ENCODE measurements around the gene ZMYND8.

Gene ZMYND8

GRCh38 chr20:47238780-47239718 lies 117.5 kb downstream of the ZMYND8 start:
- Mint-ChIP-seq H3K27me3 (no peaks in the 10 kb centered on the region), H3K4me3 (no peak overlapping the region), H3K4me1 (peaks cover 0 to 4% of the 10 kb centered on the region in 2 donors), H3K9me3 (no peaks in the 10 kb centered on the region), H3K27ac (no peak overlapping the region), H3K36me3 (peaks cover 41 to 57% of the 10 kb centered on the region in 2 donors)
- ATAC-seq (replicated peaks) (no peak), DNase-seq (no peak)

- no peaks in the 10 kb centered on the region for H3K27me3 Mint-ChIP-seq
- DNase-seq (no peak), ATAC-seq (replicated peaks) (no peak)
- H3K27ac Mint-ChIP-seq, result peak overlapping the region; percentile 77
- H3K36me3 Mint-ChIP-seq, result peaks cover 42 to 56% of the 10 kb centered on the region in 2 donors
- no peak overlapping the region for H3K4me3 Mint-ChIP-seq
- H3K9me3 Mint-ChIP-seq, result no peaks in the 10 kb centered on the region
- no peaks in the 10 kb centered on the region for H3K4me1 Mint-ChIP-seq
Measured at GRCh38 chr20:47237715-47238114, 118.8 kb downstream of the ZMYND8 start.

GRCh38 chr20:47236639-47236900 lies 119.9 kb downstream of the ZMYND8 start:
- no peak overlapping the region for H3K4me3 Mint-ChIP-seq
- no peaks in the 10 kb centered on the region for H3K4me1 Mint-ChIP-seq
- H3K27ac Mint-ChIP-seq, result no peak overlapping the region
- ATAC-seq (replicated peaks) (no peak), DNase-seq (no peak)
- no peaks in the 10 kb centered on the region for H3K9me3 Mint-ChIP-seq
- no peaks in the 10 kb centered on the region for H3K27me3 Mint-ChIP-seq
- H3K36me3 Mint-ChIP-seq, result peaks cover 43 to 59% of the 10 kb centered on the region in 2 donors

GRCh38 chr20:47235853-47236638 lies 120.5 kb downstream of the ZMYND8 start:
- H3K27ac Mint-ChIP-seq, result no peak overlapping the region

DNA sequence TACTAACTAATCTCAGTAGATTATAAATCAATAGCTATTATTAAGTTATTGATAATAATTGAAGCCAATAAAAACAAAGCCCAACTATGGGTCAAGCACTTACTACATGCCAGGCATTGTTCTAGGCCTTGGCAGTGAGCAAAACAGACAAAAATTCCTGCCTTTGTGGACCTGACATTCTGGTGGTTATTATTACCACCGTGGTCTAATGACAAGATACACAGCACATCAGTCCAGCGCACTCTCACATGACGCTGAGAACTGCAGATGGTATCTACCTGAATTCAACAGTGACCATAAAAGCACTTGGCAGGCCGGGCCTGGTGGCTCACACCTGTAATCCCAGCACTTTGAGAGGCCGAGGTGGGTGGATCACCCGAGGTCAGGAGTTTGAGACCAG lies 121.4 kb downstream of the ZMYND8 start:
- H3K4me3 Mint-ChIP-seq, result no peak overlapping the region
- no peaks in the 10 kb centered on the region for H3K27me3 Mint-ChIP-seq
- H3K36me3 Mint-ChIP-seq, result peaks cover 46 to 66% of the 10 kb centered on the region in 2 donors
- no peaks in the 10 kb centered on the region for H3K4me1 Mint-ChIP-seq
- H3K9me3 Mint-ChIP-seq, result no peaks in the 10 kb centered on the region
- DNase-seq (no peak), ATAC-seq (replicated peaks) (no peak)
- H3K27ac Mint-ChIP-seq, result no peak overlapping the region

More at GRCh38 chr20:47235853-47236638, 120.5 kb downstream of the ZMYND8 start:
- Mint-ChIP-seq H3K4me3 (no peak overlapping the region), H3K36me3 (peaks cover 42 to 59% of the 10 kb centered on the region in 2 donors), H3K9me3 (no peaks in the 10 kb centered on the region), H3K4me1 (no peaks in the 10 kb centered on the region), H3K27me3 (no peaks in the 10 kb centered on the region)
- ATAC-seq (replicated peaks) (no peak), DNase-seq (no peak)

GRCh38 chr20:47233333-47234188 lies 122.9 kb downstream of the ZMYND8 start:
- H3K27ac Mint-ChIP-seq, result no peak overlapping the region
- H3K4me1 Mint-ChIP-seq, result no peaks in the 10 kb centered on the region
- no peaks in the 10 kb centered on the region for H3K27me3 Mint-ChIP-seq
- H3K4me3 Mint-ChIP-seq, result no peak overlapping the region
- no peak for DNase-seq
- no peaks in the 10 kb centered on the region for H3K9me3 Mint-ChIP-seq
- no peak for ATAC-seq (replicated peaks)
- peaks cover 41 to 56% of the 10 kb centered on the region in 2 donors for H3K36me3 Mint-ChIP-seq

DNA sequence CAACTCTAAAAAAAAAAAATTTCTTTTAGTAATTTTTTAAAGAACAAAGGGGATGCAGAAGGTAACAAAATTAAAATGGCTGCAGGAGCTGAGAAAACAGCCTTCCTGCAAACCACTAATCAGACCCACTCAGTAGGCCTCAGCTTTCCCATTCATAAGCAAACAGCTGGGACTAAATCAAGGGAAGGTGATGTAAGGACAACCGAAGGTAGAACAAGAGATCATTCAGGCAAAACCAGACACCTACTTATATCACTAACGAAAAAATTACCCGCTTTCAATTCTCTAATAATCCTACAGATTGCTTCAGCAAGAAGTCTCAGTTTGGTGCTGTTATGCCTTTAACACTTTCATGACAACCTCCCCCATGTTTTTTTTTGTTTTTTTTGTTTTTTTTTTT lies 124.0 kb downstream of the ZMYND8 start:
- no peak for ATAC-seq (replicated peaks)
- no peak overlapping the region for H3K4me3 Mint-ChIP-seq
- no peaks in the 10 kb centered on the region for H3K4me1 Mint-ChIP-seq
- H3K9me3 Mint-ChIP-seq, result no peaks in the 10 kb centered on the region
- H3K27me3 Mint-ChIP-seq, result no peaks in the 10 kb centered on the region
- peaks cover 41 to 50% of the 10 kb centered on the region in 2 donors for H3K36me3 Mint-ChIP-seq
- DNase-seq, result no peak
- H3K27ac Mint-ChIP-seq, result no peak overlapping the region

GRCh38 chr20:47231382-47232039 lies 125.0 kb downstream of the ZMYND8 start:
- DNase-seq, result no peak
- Mint-ChIP-seq H3K36me3 (peaks cover 35 to 50% of the 10 kb centered on the region in 2 donors), H3K27ac (peak overlapping the region; percentile 20), H3K27me3 (no peaks in the 10 kb centered on the region), H3K9me3 (no peaks in the 10 kb centered on the region), H3K4me1 (no peaks in the 10 kb centered on the region), H3K4me3 (no peak overlapping the region)
- no peak for ATAC-seq (replicated peaks)

DNA sequence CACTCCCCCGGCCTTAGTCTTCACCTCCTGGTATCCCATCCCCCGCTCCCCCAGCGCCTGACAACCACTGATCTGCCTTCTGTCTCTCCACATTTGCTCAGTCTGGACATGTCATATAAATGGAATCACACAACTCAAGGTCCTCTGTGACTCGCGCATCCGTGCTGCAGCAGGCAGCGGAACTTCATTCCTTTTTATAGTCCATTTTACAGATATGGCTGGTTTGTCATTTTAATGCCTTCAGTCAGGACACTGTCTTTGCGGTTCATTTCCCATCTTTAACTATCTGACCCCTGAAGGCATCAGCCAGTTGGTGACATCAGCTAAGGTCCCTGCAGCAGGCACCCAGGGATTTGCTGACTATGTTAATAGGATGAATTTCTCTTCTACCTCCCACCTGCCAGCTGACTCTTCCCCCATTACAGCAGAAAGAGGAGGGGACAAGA lies 125.7 kb downstream of the ZMYND8 start:
- Mint-ChIP-seq H3K27me3 (no peaks in the 10 kb centered on the region), H3K36me3 (peaks cover 34 to 51% of the 10 kb centered on the region in 2 donors), H3K4me3 (no peak overlapping the region), H3K4me1 (no peaks in the 10 kb centered on the region), H3K27ac (peak overlapping the region; percentile 6), H3K9me3 (no peaks in the 10 kb centered on the region)
- DNase-seq, result no peak
- no peak for ATAC-seq (replicated peaks)

DNA sequence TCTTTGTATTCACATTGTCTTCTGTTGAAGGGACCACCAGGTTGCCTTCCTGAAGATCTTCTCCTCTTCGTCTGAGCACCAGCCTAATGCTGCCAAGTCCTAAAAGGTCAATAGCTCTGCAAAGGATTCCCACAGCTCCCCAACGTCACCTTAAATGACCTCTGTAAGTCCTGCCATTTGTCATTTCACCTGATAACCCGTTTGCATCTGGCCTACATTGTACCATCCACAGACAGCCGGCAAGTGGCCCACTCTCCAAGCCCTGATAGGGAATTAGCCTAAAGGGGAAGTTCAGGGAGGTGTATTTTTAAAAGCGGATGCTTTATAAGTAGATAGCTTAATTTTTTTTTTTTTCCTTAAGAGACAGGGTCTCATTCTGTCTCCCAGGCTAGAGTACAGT lies 127.8 kb downstream of the ZMYND8 start:
- Mint-ChIP-seq H3K4me1 (peaks cover 2 to 5% of the 10 kb centered on the region in 2 donors), H3K4me3 (no peak overlapping the region), H3K27ac (peak overlapping the region; percentile 22), H3K9me3 (no peaks in the 10 kb centered on the region), H3K27me3 (no peaks in the 10 kb centered on the region), H3K36me3 (peaks cover 31 to 47% of the 10 kb centered on the region in 2 donors)
- DNase-seq, result no peak
- no peak for ATAC-seq (replicated peaks)

DNA sequence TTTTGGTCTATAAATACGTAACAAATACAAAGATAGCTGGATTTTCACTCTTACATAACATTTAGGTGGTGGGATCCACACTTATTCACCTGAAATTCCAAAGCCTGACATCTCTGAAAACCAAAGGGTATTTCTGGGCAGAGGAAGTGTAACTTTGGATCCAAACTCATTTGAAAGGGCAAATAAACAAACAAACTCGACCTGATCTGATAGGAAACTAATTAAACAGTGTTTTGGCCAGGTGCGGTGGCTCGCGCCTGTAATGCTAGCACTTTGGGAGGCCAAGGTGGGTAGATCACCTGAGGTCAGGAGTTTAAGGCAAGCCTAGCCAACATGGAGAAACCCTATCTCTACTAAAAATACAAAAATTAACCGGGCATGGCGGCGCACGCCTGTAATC lies 128.9 kb downstream of the ZMYND8 start:
- ATAC-seq (replicated peaks) (no peak), DNase-seq (no peak)
- peaks cover 30 to 49% of the 10 kb centered on the region in 2 donors for H3K36me3 Mint-ChIP-seq
- H3K9me3 Mint-ChIP-seq, result no peaks in the 10 kb centered on the region
- H3K4me3 Mint-ChIP-seq, result no peak overlapping the region
- no peaks in the 10 kb centered on the region for H3K27me3 Mint-ChIP-seq
- peaks cover 2 to 5% of the 10 kb centered on the region in 2 donors for H3K4me1 Mint-ChIP-seq
- peak overlapping the region; percentile 20 for H3K27ac Mint-ChIP-seq

DNA sequence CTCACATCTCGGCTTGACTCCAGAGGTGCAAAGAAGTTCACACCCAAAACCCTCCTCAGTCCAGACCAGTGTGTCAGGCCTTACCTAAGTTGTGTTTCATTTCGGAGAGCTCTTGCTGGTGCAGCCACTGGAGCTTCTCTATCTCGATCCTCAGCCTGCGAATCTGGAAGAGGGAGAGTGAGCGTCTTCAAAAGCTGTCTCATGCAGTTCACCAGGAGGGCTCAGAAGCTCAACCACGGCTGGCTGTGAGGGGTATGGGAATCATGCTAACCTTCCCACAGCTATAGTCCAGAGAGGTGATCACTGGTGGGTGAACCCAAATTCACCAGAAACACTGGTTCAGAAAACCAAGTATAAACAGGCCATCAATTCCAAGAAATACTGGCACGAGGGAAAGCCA lies 129.4 kb downstream of the ZMYND8 start:
- peaks cover 34 to 52% of the 10 kb centered on the region in 2 donors for H3K36me3 Mint-ChIP-seq
- H3K4me3 Mint-ChIP-seq, result no peak overlapping the region
- no peaks in the 10 kb centered on the region for H3K9me3 Mint-ChIP-seq
- no peaks in the 10 kb centered on the region for H3K27me3 Mint-ChIP-seq
- no peak for ATAC-seq (replicated peaks)
- DNase-seq, result no peak
- H3K27ac Mint-ChIP-seq, result no peak overlapping the region
- peaks cover 2 to 5% of the 10 kb centered on the region in 2 donors for H3K4me1 Mint-ChIP-seq

DNA sequence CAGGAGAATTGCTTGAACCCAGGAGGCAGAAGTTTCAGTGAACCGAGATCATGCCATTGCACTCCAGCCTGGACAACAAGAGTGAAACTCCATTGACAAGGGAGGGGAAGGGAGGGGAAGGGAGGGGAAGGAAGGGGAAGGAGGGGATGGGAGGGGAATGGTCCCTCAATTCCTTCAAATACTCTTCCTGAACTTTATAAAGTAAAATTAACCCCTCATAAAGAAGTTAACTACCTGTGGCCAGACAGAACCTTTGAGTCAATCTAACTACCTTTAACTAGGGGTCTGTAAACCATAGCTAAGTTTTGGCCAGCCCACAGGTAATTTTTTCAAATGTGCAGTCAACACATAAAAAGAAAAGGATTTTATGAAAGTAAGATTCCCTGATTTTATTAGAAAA lies 131.0 kb downstream of the ZMYND8 start:
- H3K27ac Mint-ChIP-seq, result no peak overlapping the region
- H3K36me3 Mint-ChIP-seq, result peaks cover 31 to 49% of the 10 kb centered on the region in 2 donors
- ATAC-seq (replicated peaks) (no peak), DNase-seq (no peak)
- H3K4me3 Mint-ChIP-seq, result no peak overlapping the region
- peaks cover 2 to 11% of the 10 kb centered on the region in 2 donors for H3K4me1 Mint-ChIP-seq
- no peaks in the 10 kb centered on the region for H3K9me3 Mint-ChIP-seq
- no peaks in the 10 kb centered on the region for H3K27me3 Mint-ChIP-seq
